ENCODE data around the gene PHYH.

DNA sequence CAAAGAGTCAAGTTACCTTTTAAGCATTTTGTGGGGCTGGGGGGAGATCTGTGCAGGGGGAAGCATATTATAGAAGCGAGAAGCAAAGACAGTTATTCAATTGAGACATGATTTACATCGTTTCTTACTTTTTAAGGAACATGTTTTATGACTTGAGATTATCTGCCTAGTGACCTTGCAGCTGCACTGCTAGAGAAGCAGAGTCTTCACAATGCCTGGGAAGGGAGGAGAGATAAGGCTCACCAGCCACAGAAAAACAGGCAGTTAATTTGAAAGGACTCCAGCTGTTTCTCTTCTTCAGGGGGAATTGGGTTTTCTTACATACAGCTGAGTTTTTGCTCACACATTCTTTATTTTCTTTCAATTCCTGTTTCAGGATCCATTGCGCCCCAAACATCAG lies 31.0 kb downstream of the PHYH start:
- no peak for TF ChIP-seq CTCF (conservative IDR thresholded peaks at IDR 0.05)
- TF ChIP-seq ZFX (IDR thresholded peaks at IDR 0.05) = no peak

Measured in C4-2B (cell line).